Hepatocyte (in vitro differentiated cells): Measurements from ENCODE around the gene HORMAD2. TPM values are rescaled to one million over a fixed set of nuclear protein-coding genes. Genes with fewer than 3 reads are reported as not detected.
"Not testable (repeated sequence)": the region's sequence is repeated elsewhere in the genome, so short reads cannot be mapped to it uniquely, and the experiment has no call there.

ENCODE experiments used
- DNase-seq: peaks from one replicate; pipeline ENCODE4 v3.0.0-alpha.2; 2016; ENCODE audit warnings: low spot score
- H2AFZ ChIP-seq: fragments of 200-600 bp; sonication (generic); 2 replicates; pipeline ENCODE4 v1.6.0; 2016; ENCODE audit warnings: antibody characterized with exemption, mild to moderate bottlenecking
- H3K27ac ChIP-seq: fragments of 200-600 bp; sonication (generic); 2 replicates; pipeline ENCODE4 v1.5.1; 2016; ENCODE audit warnings: mild to moderate bottlenecking
- H3K27me3 ChIP-seq: fragments of 200-600 bp; sonication (generic); 2 replicates; pipeline ENCODE4 v1.6.1; 2016
- H3K36me3 ChIP-seq: fragments of 200-600 bp; sonication (generic); replicated peaks from 2 replicates; pipeline ENCODE4 v1.5.1; 2016; ENCODE audit warnings: low read depth; ENCODE audit not compliant: insufficient read depth
- H3K4me1 ChIP-seq: fragments of 200-600 bp; sonication (generic); 2 replicates; pipeline ENCODE4 v1.5.1; 2016; ENCODE audit warnings: mild to moderate bottlenecking, moderate library complexity; ENCODE audit not compliant: insufficient read depth
- H3K4me2 ChIP-seq: fragments of 200-600 bp; sonication (generic); 2 replicates; pipeline ENCODE4 v1.6.0; 2016
- H3K4me3 ChIP-seq: fragments of 200-600 bp; sonication (generic); 2 replicates; pipeline ENCODE4 v1.5.1; 2016; ENCODE audit warnings: mild to moderate bottlenecking
- H3K79me2 ChIP-seq: fragments of 200-600 bp; sonication (generic); 2 replicates; pipeline ENCODE4 v1.6.0; 2017; ENCODE audit warnings: mild to moderate bottlenecking
- H3K9me2 ChIP-seq: fragments of 200-600 bp; sonication (generic); replicated peaks from 2 replicates; pipeline ENCODE4 v1.6.0; 2017; ENCODE audit warnings: mild to moderate bottlenecking; ENCODE audit not compliant: insufficient read depth
- H3K9me3 ChIP-seq: fragments of 200-600 bp; sonication (generic); 2 replicates; pipeline ENCODE4 v1.5.1; 2016; ENCODE audit warnings: low read depth, mild to moderate bottlenecking
- H4K20me1 ChIP-seq: fragments of 200-600 bp; sonication (generic); 2 replicates; pipeline ENCODE4 v1.6.0; 2016; ENCODE audit warnings: mild to moderate bottlenecking; ENCODE audit not compliant: insufficient read depth, poor library complexity, severe bottlenecking
- CTCF ChIP-seq: fragments of 200-600 bp; sonication (generic); IDR thresholded peaks from 2 replicates; pipeline ENCODE4 v1.5.1; 2016; ENCODE audit warnings: antibody characterized with exemption, mild to moderate bottlenecking; ENCODE audit not compliant: poor library complexity
- EZH2 ChIP-seq: fragments of 200-600 bp; sonication (generic); IDR thresholded peaks from 2 replicates; pipeline ENCODE4 v1.6.1; 2016; ENCODE audit warnings: antibody characterized with exemption, mild to moderate bottlenecking, borderline replicate concordance
- EZH2phosphoT487 ChIP-seq: fragments of 200-600 bp; sonication (generic); IDR thresholded peaks from one replicate; pipeline ENCODE4 v1.6.1; 2018; ENCODE audit warnings: antibody characterized with exemption, mild to moderate bottlenecking, low read depth, moderate library complexity; ENCODE audit not compliant: unreplicated experiment, severe bottlenecking
- WGBS: methylation state at CpG from one replicate; pipeline ENCODE4 v1.1.6; 2016; ENCODE audit warnings: low lambda C conversion rate; ENCODE audit errors: missing lambda C conversion rate; 5-methylcytosine and 5-hydroxymethylcytosine counted together
- polyA plus RNA-seq: library from polyadenylated mRNA; unstranded; fragments of >200 nt; fragmentation: Nextera tagmentation; extraction: Ambion mirVana; gene quantifications from 2 replicates; pipeline ENCODE4 v1.2.1, GENCODE V29; 2016
- total RNA-seq: library from RNA; depleted of rRNA; stranded (reverse); fragments of >200 nt; gene quantifications from 2 replicates; pipeline ENCODE4 v1.2.3, GENCODE V29; 2014

Gene HORMAD2
- total and polyA plus RNA-seq, 2 experiments from 2014 or later = not detected

GRCh38 chr22:30057375-30057774 is 22.9 kb upstream of the HORMAD2 start:
- Histone ChIP-seq H2AFZ (no peak overlapping the region), H3K4me1 (peaks cover 8% of the 10 kb centered on the region), H3K27me3 (no peaks in the 10 kb centered on the region), H3K27ac (no peak overlapping the region), H3K4me2 (no peak overlapping the region), H4K20me1 (no peaks in the 10 kb centered on the region), H3K9me2 (no peaks in the 10 kb centered on the region), H3K9me3 (no peaks in the 10 kb centered on the region), H3K4me3 (no peak overlapping the region), H3K36me3 (no peaks in the 10 kb centered on the region), H3K79me2 (no peaks in the 10 kb centered on the region)
- no peak for DNase-seq
- WGBS = 100% methylated on average over 1 of the region's 1 CpG
- TF ChIP-seq EZH2 (no peak), EZH2phosphoT487 (no peak), CTCF (no peak)

GRCh38 chr22:30059346-30060020 is 20.8 kb upstream of the HORMAD2 start:
- not testable (repeated sequence) for DNase-seq, H3K4me2 ChIP-seq, H3K27ac ChIP-seq, H2AFZ ChIP-seq, H3K79me2 ChIP-seq, H3K9me2 ChIP-seq, H3K27me3 ChIP-seq, H3K9me3 ChIP-seq, H4K20me1 ChIP-seq, H3K4me1 ChIP-seq, H3K36me3 ChIP-seq, H3K4me3 ChIP-seq
- 90% methylated on average over 10 of the region's 22 CpGs for WGBS

- DNase-seq, H4K20me1 ChIP-seq, H3K36me3 ChIP-seq, H3K27me3 ChIP-seq, H3K4me2 ChIP-seq, H3K4me3 ChIP-seq, H3K9me2 ChIP-seq, H3K4me1 ChIP-seq, H3K9me3 ChIP-seq, H2AFZ ChIP-seq, H3K79me2 ChIP-seq: not testable (repeated sequence)
- 81% methylated on average over 6 of the region's 6 CpGs for WGBS
- peak overlapping the region; percentile 38 for H3K27ac ChIP-seq
Observed at GRCh38 chr22:30061094-30061493, 19.2 kb upstream of the HORMAD2 start.

GRCh38 chr22:30062259-30062658 is 18.0 kb upstream of the HORMAD2 start:
- no peaks in the 10 kb centered on the region for H3K79me2 ChIP-seq
- WGBS = 56% methylated on average over 3 of the region's 3 CpGs
- no peaks in the 10 kb centered on the region for H3K9me3 ChIP-seq

More at GRCh38 chr22:30062259-30062658, 18.0 kb upstream of the HORMAD2 start:
- TF ChIP-seq CTCF (no peak), EZH2 (no peak)
- Histone ChIP-seq H3K4me2 (no peak overlapping the region), H4K20me1 (no peaks in the 10 kb centered on the region), H3K27me3 (no peaks in the 10 kb centered on the region), H3K27ac (peak overlapping the region; percentile 38), H3K9me2 (no peaks in the 10 kb centered on the region), H2AFZ (no peak overlapping the region), H3K36me3 (no peaks in the 10 kb centered on the region), H3K4me3 (no peak overlapping the region), H3K4me1 (no peaks in the 10 kb centered on the region)
- DNase-seq = no peak
